Left ventricle myocardium superior (tissue), 1 donor: Measurements from ENCODE around the gene KLHL15. TPM values are rescaled to one million over a fixed set of nuclear protein-coding genes. Genes with fewer than 3 reads are reported as not detected.
"Not testable (repeated sequence)": the region's sequence is repeated elsewhere in the genome, so short reads cannot be mapped to it uniquely, and the experiment has no call there.

Source experiments
- ATAC-seq: fragments of 200-7000 bp; cut with Tn5 transposase; one replicate; pipeline ENCODE4 v1.9.1; 2020; ENCODE audit warnings: mild to moderate bottlenecking, moderate library complexity
- DNase-seq: peaks from one replicate; pipeline ENCODE4 v3.0.0-alpha.2; 2020
- intact Hi-C: fragments of 100-400 bp; cut with micrococcal nuclease; formaldehyde crosslinking; loops from one replicate; pipeline ENCODE4 v1.11.0; 2022
- long read RNA-seq: library from polyadenylated mRNA; unstranded; transcript quantifications from one replicate; pipeline ENCODE4 v2.0.0, GENCODE V29; 2021
- total RNA-seq: library from RNA; stranded (reverse); fragmentation: NEBNext Ultra II Directional; extraction: Animal tissue kit (Norgen Biotek cat#: 25700); gene quantifications from one replicate; pipeline ENCODE4 v1.2.1, GENCODE V29; 2021
- donor health status: DM: no; HTN: yes; CAD: no; lungs with severe emphysema.

Gene KLHL15, protein sequence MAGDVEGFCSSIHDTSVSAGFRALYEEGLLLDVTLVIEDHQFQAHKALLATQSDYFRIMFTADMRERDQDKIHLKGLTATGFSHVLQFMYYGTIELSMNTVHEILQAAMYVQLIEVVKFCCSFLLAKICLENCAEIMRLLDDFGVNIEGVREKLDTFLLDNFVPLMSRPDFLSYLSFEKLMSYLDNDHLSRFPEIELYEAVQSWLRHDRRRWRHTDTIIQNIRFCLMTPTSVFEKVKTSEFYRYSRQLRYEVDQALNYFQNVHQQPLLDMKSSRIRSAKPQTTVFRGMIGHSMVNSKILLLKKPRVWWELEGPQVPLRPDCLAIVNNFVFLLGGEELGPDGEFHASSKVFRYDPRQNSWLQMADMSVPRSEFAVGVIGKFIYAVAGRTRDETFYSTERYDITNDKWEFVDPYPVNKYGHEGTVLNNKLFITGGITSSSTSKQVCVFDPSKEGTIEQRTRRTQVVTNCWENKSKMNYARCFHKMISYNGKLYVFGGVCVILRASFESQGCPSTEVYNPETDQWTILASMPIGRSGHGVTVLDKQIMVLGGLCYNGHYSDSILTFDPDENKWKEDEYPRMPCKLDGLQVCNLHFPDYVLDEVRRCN
- 6.5 TPM for total RNA-seq
- long read RNA-seq, partial matches to known transcripts = 0 of 3 reads
- long read RNA-seq, other reads (novel, unspliced or antisense) = 3 of 3 reads

DNA sequence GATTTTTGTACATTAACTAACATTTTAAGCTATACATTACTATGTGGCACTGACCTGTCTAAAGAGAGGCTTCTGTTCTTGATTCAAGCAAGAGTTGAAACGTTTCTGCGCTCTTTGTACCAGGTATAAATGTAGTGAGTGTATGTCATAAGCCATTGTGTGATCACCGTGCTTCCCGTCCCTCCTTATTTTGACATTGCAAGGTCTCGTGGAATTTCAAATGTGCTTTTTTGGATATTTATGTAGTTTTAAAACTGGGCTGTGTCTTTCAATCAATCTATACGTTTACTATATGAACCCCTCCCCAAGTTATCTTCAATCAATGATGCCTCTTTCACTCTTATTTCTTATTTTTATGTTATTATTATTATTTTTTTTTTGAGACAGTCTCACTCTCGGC, at the start of gene KLHL15:
Gene KLHL15 (minus strand): TSS at position 101 of the 400 bp plus-strand sequence. CDS start 20,493 bp downstream, outside the sequence.
- intact Hi-C loops = loop anchor here (10.0 kb wide), 1 partner anchor 242 kb away; the partner anchor contains the start of gene SAT1
- no peak for ATAC-seq
- DNase-seq = no peak

DNA sequence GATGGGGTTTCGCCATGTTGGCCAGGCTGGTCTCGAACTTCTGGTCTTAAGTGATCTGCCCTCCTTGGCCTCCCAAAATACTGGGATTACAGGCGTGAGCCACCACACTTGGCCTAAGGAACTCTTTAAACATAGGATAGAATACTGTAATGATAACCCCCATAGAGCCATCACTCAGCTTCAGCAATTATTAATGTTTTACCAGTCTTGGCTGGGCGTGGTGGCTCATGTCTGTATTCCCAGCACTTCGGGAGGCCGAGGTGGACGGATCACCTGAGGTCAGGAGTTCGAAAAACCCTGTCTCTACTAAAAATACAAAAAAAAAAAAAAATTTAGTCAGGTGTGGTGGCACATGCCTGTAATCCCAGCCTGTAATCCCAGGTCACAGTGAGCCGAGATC, 42.9 kb upstream of the KLHL15 start:
- DNase-seq (no peak), ATAC-seq (no peak)
- intact Hi-C loops = no loop called here

DNA sequence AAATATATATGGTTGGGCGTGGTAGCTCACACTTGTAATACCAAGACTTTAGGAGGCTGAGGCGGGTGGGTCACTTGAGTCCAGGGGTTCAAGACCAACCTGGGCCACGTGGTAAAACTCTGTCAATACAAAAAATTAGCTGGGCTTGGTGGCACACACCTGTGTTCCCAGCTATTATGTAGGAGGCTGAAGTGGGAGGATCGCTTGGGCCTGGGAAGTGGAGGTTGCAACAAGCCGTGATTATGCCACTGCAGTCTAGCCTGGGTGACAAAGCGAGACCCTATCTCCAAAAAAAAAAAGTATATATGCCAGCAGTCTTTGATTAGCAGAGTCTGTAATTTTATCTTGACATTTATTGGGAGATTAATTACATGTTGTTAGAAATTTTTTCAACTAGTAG, 36.5 kb upstream of the KLHL15 start:
- DNase-seq = no peak
- no peak for ATAC-seq
- intact Hi-C loops = no loop called here

DNA sequence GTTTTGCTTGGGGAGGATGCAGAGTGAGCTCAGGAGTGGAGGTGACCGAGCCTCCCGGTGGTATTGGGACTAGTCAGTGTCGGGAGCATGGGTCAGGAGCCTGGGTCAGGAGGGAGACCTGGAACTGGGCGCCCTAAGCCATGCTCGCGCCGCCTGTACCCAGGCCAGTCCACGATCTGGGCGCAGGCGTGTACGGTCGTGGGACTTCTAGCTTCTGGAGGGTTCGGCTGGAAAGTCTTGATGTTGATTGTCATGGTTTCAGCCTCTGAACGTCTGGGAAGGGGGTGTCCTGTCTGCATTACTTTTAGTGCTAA, 28.0 kb upstream of the KLHL15 start:
- ATAC-seq (peak; percentile 19), DNase-seq (no peak)
- intact Hi-C loops = loop anchor here (10.0 kb wide), 1 partner anchor 150 kb away; the partner anchor contains the start of genes APOO and CXorf58

DNA sequence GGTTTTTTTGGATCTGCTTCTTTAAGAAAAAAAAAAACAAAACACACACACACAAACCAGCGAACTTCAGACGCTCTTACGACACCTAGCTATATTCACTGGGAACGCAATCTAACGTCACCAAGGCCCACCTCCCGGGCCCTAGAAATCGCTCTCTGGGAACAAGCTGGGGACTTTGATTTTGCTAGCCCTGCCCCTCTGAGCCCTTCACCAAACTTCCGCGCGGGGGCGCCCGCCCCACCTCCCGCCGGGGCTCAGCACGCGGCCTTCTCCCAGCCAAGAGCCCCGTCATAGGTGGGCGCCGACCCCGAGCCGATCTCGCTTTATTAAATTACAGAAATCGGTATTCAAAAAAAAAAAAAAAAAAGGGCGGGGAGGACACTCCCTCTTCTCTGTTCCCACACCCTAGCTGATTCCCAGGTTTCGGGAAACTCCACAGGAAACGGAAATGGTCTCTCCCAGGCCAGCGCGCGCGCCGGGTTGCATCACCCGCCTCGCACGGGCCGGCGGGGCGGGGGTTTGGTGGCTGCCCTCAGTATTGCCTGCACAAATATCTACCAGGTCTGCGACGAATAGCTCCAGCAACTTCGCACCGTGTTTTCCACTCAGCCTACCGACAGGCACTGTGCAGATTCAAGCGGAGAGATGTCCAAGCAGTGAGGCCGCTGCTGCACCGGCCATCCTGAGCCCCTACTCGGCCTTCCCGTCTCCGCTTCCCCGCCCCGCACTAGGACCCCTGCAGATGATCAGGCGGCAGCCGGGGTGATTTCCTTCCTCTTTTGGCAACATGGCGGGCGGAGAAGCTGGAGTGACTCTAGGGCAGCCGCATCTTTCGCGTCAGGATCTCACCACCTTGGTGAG, 27.4 kb upstream of the KLHL15 start, which contains the start of gene EIF2S3:
Gene EIF2S3 (plus strand): TSS at position 775 of the 861 bp plus-strand sequence. CDS start 13 bp downstream, at position 788.
- ATAC-seq (peak; percentile 98), DNase-seq (peak; percentile 89)
- intact Hi-C loops = loop anchor here (10.0 kb wide), 1 partner anchor 150 kb away; the partner anchor contains the start of genes APOO and CXorf58

DNA sequence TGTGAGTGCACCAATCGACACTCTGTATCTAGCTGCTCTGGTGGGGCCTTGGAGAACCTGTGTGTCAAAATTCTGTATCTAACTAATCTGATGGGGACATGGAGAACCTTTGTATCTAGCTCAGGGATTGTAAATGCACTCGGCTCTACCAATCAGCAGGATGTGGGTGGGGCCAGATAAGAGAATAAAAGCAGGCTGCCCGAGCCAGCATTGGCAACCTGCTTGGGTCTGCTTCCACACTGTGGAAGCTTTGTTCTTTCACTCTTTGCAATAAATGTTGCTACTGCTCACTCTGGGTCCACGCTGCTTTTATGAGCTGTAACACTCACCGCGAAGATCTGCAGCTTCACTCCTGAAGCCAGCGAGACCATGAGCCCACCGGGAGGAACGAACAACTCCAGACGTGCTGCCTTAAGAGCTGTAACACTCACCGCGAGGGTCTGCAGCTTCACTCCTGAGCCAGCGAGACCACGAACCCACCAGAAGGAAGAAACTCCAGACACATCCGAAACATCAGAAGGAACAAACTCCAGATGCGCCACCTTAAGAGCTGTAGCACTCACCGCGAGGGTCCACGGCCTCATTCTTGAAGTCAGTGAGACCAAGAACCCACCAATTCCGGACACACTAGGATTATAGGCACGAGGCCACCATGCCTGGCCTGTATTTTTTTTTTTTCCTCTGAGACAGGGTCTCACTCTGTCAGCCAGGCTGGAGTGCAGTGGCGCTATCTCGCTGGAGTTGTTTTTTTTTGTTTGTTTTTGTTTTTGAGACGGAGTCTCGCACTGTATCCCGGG, 23.7 kb upstream of the KLHL15 start:
- not testable (repeated sequence) for ATAC-seq, DNase-seq
- intact Hi-C loops = loop anchor here (10.0 kb wide), 1 partner anchor 146 kb away; the partner anchor contains the start of genes APOO and CXorf58

DNA sequence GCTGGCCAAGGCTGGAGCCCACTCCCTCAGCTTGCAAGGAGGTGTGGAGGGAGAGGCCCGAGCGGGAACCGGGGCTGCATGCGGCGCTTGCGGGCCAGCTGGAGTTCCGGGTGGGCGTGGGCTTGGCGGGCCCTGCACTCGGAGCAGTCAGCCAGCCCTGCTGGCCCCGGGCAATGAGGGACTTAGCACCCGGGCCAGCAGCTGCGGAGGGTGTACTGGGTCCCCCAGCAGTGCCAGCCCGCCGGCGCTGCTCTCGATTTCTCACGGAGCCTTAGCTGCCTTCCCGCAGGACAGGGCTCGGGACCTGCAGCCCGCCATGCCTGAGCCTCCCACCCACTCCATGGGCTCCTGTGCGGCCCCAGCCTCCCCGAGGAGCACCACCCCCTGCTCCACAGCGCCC, 22.7 kb upstream of the KLHL15 start:
- ATAC-seq, DNase-seq: not testable (repeated sequence)
- intact Hi-C loops = loop anchor here (10.0 kb wide), 1 partner anchor 145 kb away; the partner anchor contains the start of genes APOO and CXorf58

DNA sequence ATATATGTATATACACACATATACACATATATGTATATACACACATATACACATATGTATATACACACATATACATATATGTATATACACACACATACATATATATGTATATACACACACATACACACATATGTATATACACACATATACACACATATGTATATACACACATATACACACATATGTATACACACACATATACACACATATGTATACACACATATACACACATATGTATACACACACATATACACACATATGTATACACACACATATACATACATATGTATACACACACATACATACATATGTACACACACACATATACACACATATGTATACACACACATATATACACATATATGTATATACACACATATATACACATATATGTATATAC, 19.1 kb upstream of the KLHL15 start:
- DNase-seq, ATAC-seq, intact Hi-C loops: not testable (repeated sequence)

DNA sequence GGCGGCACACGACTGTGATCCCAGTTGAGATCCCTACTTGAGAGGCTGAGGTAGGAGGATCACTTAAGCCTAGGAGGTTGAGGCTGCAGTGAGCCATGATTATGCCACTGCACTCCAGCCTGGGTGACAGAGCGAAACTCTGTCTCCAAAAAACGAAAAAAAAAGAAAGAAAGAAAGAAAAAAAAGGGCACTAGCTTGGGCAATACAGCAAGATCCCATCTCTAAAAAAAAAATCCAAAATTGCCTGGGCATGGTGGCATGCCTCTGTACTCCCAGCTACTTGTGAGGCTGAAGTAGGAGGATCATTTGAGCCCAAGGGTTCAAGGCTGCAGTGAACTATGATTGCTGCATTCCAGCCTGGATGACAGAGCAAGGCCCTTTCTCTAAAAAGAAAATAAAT, 10.7 kb upstream of the KLHL15 start:
- intact Hi-C loops = no loop called here
- ATAC-seq = no peak

DNA sequence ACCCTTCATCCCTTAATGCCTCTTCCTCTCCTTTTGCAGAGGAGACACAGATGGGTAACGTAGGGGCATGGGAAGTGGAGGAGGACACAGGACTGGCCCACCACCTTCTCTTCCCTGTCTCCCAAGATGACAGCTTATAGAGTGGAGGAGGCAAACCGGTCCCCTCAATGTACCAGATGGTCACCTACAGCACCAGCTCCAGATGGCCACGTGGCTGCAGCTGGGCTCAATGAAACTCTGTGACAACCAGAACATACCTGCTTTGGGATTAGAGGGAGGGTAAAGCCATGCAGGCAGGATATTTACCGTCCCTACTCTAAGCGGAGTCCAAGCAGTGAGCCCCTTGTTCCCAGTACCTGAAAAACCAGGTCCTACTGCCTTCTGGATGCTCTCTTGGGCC, 7.5 kb upstream of the KLHL15 start:
- DNase-seq = no peak

More for the DNA sequence above, 10.7 kb upstream of the KLHL15 start:
- DNase-seq = no peak

DNA sequence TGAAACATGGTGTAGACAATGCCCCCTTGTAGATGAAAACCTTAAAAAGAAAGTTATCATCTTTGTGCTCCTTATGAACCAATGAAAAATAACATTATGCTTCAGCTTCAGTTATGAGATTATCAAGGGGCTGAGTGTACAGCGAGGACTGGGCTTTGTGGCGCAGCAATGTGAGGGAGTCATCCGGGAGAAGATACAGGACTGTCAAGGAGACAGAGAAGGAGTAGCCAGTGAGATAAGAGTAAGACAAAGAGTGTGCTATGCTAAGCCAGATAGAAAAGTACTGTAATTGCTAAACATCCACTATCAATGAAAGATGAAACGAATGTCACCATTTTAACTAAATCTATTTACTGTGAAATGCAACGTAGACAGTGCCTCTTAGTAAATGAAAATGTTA, 3.6 kb upstream of the KLHL15 start:
- ATAC-seq (no peak), DNase-seq (no peak)
- intact Hi-C loops = no loop called here

More for the DNA sequence above, 7.5 kb upstream of the KLHL15 start:
- intact Hi-C loops = no loop called here
- ATAC-seq = no peak

DNA sequence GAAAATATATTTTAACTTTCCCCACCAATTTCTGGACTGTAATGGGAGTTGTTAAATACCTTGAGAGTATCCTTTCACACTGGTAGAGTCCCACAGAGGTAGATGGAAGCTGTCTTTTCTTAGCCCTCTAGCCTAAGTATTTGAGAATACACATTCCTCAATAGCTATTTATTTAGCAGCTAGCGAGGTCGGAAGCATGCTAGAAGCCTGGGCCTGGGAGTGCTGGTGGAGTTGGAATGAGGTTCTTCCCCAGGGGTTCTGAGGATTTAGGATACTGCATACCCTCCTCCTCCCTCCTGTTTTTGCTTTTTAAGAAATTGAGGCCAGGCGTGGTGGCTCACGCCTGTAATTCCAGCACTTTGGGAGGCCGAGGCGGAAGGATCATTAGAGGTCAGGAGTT, 999 bp upstream of the KLHL15 start:
- no peak for ATAC-seq
- no peak for DNase-seq
- intact Hi-C loops = loop anchor here (10.0 kb wide), 1 partner anchor 243 kb away; the partner anchor contains the start of gene SAT1

DNA sequence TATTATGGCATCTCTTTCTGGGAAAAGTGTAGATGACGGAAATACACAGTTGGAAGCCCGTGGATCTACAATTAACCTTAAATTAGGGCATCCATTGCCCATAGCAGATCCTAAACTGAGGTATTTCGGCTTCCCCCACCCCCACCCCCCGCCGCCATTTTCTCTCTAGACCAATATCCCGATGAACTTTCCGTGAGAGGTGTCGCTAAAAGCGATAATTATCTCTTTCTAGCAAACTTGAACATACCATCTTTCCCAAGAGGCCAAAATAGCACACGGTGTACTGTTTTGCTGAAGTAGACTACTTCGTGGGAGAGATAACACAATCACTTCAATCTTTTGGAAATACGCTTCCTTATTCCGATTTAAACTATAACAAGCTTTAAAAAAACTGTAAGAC, 554 bp downstream of the KLHL15 start:
- DNase-seq = no peak
- no peak for ATAC-seq
- intact Hi-C loops = loop anchor here (10.0 kb wide), 1 partner anchor 242 kb away; the partner anchor contains the start of gene SAT1

DNA sequence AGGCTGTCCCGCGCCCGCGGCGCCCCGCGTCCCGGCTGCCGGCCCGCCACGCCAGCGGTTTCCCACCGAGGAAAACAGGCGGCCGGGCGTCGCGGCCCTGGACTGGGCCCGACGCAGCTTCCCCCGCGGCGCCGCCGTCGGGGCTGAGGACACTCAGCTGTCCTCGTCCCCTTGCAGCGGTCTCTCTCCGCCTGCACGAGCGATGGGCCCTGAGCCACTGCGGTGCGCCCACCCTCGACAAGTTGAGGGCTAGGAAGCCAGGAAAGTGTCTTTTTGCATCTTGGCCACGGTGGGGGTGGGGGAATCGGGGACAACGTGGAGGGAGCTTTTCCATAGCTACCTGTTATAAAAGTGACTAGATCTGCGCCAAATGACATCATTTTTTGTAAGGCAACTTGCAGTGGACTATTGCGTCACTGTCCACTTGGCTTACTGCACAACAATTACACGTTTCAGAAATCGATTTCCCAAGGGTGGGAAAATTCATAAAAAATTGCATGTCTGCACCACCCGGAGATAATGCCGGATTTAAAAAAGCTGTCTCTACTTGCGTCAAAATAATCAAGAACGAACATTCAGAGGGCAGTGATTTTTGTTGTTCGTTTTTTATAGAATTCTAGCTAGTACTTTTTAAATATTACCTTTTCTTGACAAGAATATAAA, 1.1 kb downstream of the KLHL15 start:
- DNase-seq = no peak
- no peak for ATAC-seq
- intact Hi-C loops = loop anchor here (10.0 kb wide), 1 partner anchor 241 kb away; the partner anchor contains the start of gene SAT1

DNA sequence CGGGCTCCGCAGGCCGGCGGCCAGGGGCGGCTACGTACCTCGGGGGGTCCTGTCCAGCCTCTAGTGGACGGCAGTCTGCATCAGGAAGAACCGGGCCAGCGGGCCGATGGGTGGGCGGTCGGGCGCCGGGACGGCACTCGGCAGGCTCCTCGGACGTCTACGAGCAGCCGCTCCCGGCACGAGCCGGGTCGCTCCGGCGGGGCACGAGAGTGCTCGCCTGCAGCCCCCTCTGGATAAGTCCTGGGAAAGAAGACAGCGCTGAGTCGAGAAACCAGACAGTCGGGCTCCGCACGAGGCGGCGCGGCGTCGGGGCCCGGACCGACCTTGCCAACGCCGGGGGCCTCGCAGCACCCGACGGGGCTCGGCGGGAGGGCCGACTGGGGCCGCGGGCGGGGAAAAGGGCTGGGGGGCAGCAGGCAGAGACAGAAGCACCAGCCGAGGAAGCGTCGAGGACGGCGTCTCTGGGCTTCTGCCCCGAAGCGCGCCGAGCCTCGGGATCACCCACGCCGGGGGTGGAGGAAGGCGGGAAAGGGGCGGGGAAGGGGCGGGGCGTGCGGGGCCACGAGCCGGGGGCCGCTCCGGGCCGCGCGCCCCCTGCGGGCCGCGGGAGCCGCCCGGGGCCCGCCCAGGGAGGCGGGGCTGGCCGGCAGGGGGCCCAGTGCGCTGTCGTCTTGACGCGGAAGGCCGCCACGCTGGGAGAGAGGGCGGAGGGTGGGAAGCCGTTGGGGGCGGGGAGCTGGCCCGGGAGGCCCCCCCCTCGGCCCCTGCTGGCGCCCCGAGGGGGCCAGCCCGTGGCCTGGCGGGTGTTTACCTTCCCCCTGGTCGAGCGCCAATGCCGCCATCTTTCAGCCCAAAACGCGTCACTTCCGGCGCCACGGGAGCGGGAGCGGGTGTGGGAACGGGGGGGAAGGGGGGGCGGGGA, 1.9 kb downstream of the KLHL15 start:
- intact Hi-C loops = loop anchor here (5.0 to 10.0 kb wide), 2 partner anchors 108 to 240 kb away; partner anchors contain the start of gene SAT1
- DNase-seq = peak; percentile 92
- peak; percentile 94 for ATAC-seq

DNA sequence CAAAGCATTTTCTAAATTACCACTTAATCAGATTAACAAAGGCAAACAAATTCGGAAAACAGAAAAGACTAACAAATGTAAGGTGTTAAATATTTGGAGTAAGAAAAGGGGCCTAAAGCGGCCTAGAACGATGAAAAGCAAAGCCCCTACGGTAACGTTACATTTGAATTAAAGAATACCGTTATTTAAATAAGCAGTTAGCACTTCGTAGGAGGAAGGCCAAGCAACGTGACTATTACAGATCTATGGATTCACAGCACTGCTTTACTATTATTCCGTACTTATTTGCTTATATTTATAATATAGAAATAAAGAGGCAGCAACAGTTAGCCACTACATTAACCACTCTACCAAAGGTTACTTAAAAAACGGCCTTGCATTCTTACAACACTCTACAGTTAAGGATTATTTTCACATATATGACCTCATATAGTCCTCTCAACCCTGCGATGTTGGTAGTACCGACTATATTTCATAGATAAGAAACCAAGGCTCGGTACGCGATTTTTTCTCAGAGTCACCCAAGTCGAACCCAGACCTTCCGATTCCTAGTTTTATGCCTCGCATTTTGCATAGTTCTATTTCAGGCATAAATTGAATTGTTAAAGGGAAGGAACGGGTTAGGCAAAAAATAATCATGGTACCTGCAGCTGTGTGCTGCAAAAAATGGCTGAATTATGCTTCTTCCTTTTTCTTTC, 2.9 kb downstream of the KLHL15 start:
- ATAC-seq (peak; percentile 2), DNase-seq (no peak)
- intact Hi-C loops = loop anchor here (5.0 to 10.0 kb wide), 2 partner anchors 107 to 239 kb away; partner anchors contain the start of gene SAT1
